ENCODE results near the gene ALDOB. TPM values are rescaled to one million over a fixed set of nuclear protein-coding genes. Genes with fewer than 3 reads are reported as not detected.
A peak's percentile ranks its signal among the peaks of the same experiment; 100 is the strongest.

The ALDOB gene
- total RNA-seq (2014; rRNA removed; shearing (Covaris generic); ENCODE audit: low replicate concordance): not detected in 2 replicates

DNA sequence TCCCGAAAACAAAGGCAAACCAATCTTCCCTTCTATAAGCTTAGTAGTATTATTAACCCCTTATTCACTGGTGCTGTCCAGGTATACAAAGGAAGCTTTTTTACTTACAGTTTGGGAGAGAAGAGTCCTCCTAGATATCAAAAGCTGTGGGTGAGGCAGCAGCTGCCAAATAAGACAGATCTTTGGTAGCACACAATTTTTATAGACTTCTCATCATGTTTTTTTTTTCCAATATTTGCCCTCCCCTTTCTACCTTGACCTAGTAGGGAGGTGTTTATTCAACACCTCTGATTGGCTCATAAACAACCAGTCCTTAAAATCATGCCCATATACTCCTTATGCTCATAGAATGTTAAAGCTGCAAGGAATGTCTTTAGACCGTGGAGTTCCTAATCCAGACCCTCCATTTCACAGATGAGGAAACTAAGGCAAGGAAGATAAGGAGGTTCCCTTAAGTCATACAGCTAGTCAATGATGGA is at the start of gene ALDOB:
Gene ALDOB (minus strand): TSS at position 174 of the 479 bp plus-strand sequence. CDS start 4,887 bp downstream, outside the sequence.
- in situ Hi-C loops (cut with HindIII; ENCODE audit: low pct_unique_long_range_greater_than_20kb, low sequenced_read_pairs): no loop called here
- no peak for DNase-seq (ENCODE audit: low read depth)

DNA sequence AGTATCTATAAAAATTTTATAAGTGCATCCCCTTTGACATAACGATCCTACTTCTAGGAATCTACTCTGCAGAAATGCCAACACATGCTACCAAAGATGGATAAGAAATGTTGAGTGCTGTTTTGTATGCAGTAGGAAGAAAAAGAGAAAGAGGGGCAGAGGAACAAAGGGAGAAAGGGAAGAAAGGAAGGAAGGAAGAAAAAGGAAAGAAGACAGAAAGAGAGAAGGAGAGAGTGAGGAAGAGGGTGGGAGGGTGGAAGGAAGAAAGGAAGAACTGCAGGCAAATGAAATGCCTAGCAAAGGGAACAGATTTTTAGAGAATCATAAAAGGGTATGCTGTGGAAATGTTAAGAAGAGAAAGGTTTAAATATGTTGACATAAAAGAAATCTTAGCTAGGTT is 48.5 kb upstream of the ALDOB start:
- in situ Hi-C loops (cut with HindIII; ENCODE audit: low pct_unique_long_range_greater_than_20kb, low sequenced_read_pairs): no loop called here
- DNase-seq (ENCODE audit: low read depth): no peak

DNA sequence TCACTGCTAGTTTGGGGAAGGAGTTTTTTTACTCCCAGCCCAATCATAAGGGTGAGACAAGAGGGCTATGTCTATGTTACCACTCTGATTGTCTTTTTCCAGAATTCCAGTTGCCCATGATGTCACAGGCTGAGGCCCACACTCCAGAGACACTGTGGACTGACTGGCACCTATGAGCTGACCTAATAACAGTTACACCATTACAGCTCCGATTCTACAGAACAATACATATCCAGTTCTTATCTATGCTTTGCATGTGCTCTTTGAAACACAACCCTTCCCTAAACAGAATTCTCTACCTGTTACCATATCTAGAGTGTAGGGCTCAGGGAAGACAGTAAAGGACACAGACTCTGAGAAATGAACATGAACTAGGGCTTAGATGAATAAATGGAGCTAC is 45.7 kb upstream of the ALDOB start:
- in situ Hi-C loops (cut with HindIII; ENCODE audit: low pct_unique_long_range_greater_than_20kb, low sequenced_read_pairs): no loop called here
- no peak for DNase-seq (ENCODE audit: low read depth)

DNA sequence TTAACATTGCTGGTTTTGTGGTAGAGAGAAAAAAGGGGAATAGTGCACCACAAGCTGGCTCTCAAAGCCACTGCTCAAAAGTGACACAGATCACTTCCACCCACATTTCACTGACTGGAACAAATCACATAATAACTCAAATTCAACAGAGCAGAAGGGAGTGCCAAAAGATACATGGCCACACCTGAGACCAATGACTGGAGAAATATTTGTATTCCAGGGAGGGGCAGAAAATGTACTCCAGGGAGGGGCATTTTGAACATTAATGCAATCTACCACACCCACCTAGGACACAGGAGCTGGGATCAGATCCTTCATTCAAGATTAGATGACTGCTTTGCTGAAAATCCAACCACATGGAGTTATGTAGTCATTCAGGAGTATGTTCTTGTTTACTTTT is 44.8 kb upstream of the ALDOB start:
- in situ Hi-C loops (cut with HindIII; ENCODE audit: low pct_unique_long_range_greater_than_20kb, low sequenced_read_pairs): no loop called here
- DNase-seq (ENCODE audit: low read depth): peak; percentile 58

DNA sequence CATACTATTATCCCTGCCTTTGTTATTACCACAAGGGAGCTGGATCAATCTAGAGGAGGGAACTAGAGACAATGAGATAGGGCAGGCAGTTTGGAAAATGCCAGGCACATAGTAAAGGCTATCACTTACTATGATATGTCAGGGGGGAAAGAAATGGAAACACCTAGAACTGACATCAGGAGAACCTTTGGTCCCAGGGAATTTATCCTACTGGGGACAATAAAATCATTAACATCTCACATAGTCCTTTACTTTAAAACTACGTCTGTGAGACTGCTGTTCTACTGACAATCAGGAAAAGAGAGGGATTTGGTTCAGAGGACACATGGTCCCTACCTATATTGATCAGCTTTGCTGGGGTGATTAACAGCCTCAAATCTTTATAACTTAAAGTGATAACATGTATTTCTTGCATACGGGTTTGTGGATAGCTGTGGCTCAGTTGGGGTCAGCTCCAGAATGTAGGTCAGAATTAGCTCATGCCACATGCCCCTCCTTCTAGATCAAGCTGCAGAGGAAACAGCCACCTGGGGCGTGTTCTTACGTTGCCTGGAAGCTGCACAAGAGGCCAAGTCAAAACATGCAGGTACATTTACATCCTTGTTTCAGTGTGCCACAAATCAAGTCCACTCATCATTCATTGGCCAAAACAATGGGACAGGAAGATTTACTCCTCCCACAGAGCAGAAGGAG is 43.9 kb upstream of the ALDOB start:
- in situ Hi-C loops (cut with HindIII; ENCODE audit: low pct_unique_long_range_greater_than_20kb, low sequenced_read_pairs): no loop called here
- DNase-seq (ENCODE audit: low read depth): peak; percentile 43

DNA sequence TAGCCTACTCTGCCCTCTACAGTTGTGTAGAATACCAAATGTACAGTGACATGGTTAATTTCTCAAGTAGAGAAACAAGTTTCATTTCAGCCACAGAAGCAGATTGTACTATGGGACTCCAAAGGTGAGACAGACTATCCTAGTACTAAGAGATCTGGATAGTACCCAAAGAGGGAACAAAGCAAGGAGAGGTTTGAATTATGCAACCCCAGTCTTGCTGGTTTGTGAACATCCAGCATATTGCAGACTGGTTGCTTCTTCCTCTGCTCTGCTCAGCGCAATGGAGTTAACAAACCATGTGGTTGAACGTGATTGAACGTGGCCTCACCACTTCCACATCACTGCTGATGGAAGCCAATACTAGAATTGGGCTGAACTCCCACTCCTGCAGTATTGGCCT is 43.3 kb upstream of the ALDOB start:
- in situ Hi-C loops (cut with HindIII; ENCODE audit: low pct_unique_long_range_greater_than_20kb, low sequenced_read_pairs): no loop called here
- no peak for DNase-seq (ENCODE audit: low read depth)

DNA sequence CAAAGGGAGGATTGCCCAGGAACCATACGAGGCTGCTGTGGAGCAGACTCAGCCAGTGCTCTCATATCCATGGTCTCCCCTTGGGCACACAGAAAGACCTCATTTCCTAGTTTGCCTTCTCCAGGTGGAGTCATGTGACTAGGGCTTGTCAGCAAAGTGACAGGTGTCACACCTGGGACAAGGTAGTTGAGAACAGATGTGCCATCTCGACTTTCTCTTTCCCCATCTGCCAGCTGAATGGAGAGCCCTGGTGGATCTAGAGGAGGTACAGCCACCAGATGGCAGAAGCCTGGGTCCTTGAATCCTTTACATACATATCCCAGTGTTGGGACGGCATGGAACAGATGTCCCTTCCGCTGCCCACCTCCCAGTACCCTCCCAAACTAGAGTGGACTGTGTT is 42.9 kb upstream of the ALDOB start:
- no peak for DNase-seq (ENCODE audit: low read depth)
- in situ Hi-C loops (cut with HindIII; ENCODE audit: low pct_unique_long_range_greater_than_20kb, low sequenced_read_pairs): no loop called here

DNA sequence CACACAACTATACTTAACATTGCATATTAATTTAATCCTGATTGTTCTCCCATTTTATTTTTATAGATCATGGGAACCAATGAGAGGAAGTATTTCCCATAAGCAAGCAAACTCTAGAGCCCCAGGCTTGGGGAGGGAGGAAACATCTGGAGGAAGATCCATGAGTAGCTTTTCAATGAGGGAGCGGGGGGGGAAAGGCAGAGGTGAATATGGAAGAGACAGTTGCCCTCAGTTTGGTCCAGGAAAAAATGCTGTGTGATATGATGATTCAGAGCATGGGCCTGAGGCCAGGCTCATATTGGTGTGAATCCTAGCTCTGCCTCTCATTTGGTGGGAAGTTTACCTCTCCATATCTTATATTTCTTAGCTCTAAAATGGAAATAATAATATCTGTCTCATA is 42.2 kb upstream of the ALDOB start:
- in situ Hi-C loops (cut with HindIII; ENCODE audit: low pct_unique_long_range_greater_than_20kb, low sequenced_read_pairs): no loop called here

DNA sequence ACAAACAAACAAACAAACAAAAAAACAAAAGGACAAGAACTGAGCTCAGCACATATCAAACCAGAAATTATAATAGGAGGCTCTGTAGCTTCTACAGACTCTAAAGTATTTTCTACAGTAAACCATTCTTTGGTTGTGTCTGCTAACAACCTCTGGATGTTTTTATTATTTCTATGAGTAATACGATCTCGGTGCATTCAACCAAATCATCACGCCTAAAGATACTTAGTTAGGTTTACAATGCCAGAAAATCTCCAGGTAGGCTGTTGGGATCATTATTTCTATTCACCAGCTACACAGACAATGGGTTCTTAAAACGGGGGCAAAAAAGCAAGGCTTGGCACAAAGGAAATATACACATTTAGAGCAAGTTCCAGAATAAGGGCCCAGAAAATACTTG is 41.6 kb upstream of the ALDOB start:
- in situ Hi-C loops (cut with HindIII; ENCODE audit: low pct_unique_long_range_greater_than_20kb, low sequenced_read_pairs): no loop called here

More for the DNA sequence above, 42.2 kb upstream of the ALDOB start:
- no peak for DNase-seq (ENCODE audit: low read depth)

DNA sequence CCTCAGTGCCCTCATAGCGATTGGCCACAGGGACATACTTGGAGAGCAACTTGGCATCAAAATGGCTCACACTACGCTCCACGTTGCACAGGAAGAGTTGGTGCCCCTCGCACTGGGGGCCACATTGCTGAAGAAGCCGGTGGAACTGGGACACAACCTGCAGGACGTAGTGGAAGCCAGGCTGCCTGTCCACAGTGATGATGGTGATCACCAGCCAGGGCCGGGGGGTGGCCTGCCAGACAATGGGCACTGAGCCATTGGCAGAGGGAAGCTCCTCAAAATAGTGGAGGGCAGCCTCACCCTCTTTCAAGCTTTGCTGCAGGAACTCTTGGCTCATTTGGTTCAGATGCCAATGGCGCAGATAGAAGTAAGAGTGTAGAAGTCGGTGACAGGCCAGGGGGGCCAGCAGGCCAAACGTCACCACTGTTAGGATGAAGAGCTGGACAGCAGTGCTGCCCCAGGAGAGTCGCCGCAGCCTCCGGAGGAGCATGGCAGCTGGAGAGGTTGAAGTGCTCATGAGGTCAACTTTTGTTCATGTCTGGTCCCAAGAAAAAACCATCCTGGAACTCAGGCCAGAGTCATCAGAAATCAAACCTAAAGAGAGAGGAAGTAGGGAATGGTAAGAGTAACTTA is 41.1 kb upstream of the ALDOB start:
- DNase-seq (ENCODE audit: low read depth): no peak
- in situ Hi-C loops (cut with HindIII; ENCODE audit: low pct_unique_long_range_greater_than_20kb, low sequenced_read_pairs): no loop called here

More for the DNA sequence above, 41.6 kb upstream of the ALDOB start:
- DNase-seq (ENCODE audit: low read depth): peak; percentile 47

DNA sequence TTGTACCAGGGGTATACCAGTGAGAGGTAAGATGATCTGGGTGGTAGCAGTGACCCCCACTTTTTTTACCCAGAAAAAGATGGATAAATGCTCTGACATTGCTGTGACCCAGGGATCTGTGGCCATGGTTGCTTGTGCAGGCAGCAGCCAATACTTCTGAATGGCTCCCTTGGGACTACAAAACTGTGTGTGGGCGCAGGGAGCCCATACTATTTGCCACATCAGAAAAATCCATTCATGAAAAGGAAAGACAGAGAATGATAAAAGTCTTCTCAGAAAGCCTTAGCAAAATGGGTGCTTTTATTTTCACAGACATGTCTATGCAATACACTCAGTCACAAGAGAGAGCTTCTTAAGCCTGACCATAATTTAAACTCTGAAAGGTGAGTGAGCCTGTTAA is 37.3 kb upstream of the ALDOB start:
- DNase-seq (ENCODE audit: low read depth): no peak
- in situ Hi-C loops (cut with HindIII; ENCODE audit: low pct_unique_long_range_greater_than_20kb, low sequenced_read_pairs): no loop called here

DNA sequence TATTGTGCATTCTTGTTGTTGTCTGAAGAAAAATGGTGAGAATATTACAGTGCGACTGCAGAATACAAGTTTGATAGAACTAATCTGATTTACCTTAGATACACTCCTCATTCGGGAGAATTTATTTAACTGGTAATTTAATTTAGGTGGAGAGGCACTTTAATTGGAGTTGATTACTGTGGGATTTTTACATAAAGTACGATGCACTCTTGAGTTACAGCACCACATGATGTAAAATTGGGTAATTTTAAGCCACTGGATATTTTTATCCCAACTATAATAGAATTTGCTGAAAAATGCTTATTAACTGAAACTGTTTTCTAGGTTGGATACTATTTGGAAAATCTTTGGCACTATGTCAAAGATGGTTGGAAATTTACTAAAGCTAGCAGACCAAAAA is 35.4 kb upstream of the ALDOB start:
- in situ Hi-C loops (cut with HindIII; ENCODE audit: low pct_unique_long_range_greater_than_20kb, low sequenced_read_pairs): no loop called here
- DNase-seq (ENCODE audit: low read depth): no peak

DNA sequence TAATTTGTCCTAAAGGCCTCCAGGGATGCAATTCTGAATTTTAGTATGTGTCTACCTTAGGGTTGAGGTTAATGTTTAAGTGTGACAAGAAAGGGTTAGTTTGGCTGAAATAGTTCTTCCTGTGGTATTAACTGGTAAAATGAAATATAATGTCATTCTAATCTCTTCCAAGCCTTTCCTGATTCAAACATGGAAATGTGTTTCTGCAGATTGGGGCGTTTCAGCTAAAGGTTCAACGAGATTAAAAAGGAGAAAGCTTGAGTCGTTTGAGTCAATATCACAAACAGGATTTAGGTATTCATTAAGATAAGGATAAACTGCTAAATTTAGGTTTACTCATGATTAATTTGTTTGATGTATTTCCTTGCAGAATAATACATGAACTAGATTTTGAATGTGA is 34.4 kb upstream of the ALDOB start:
- no peak for DNase-seq (ENCODE audit: low read depth)
- in situ Hi-C loops (cut with HindIII; ENCODE audit: low pct_unique_long_range_greater_than_20kb, low sequenced_read_pairs): no loop called here

DNA sequence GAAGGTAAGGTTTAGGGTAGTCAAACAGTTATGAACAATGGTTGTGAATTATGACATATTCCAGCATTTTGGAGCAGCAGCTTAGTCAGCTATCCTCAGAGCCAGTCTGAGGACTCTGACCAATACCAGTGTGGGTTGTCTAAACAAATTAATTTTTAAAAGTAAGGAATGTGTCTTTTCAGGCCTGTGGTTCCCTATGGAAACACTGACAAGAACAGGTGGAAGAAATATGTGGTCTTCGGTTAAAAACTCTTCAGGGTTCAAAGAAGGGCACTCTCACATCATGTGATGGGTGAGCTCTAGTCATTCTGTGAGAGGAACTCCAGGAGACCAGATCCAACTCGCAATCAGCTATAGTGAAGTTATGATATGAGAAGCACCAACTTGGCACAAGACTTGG is 33.5 kb upstream of the ALDOB start:
- in situ Hi-C loops (cut with HindIII; ENCODE audit: low pct_unique_long_range_greater_than_20kb, low sequenced_read_pairs): loop anchor here (5.0 kb wide), 1 partner anchor 63 kb away; the partner anchor contains the start of gene RNF20
- peak; percentile 61 for DNase-seq (ENCODE audit: low read depth)

DNA sequence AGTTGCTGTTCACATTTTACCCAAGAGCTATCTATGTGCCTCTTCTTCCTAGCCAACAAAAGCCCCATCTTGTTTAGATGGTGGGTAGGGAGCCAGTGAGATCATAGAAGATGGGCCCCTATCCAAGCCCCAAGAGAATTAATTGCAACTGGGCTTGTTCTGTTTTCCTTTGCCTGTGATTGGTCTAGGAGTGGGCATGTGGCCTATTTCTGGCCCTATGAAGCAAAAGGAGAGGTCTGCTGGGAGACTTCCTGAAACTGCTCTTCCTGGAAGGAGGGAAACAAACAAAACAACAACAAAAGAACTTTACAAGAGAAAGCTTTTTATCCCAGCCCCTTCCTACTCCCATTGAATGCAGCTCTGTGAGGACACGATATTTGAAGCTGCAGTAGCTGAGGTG is 32.5 kb upstream of the ALDOB start:
- DNase-seq (ENCODE audit: low read depth): no peak
- in situ Hi-C loops (cut with HindIII; ENCODE audit: low pct_unique_long_range_greater_than_20kb, low sequenced_read_pairs): loop anchor here (5.0 kb wide), 1 partner anchor 64 kb away; the partner anchor contains the start of gene RNF20

DNA sequence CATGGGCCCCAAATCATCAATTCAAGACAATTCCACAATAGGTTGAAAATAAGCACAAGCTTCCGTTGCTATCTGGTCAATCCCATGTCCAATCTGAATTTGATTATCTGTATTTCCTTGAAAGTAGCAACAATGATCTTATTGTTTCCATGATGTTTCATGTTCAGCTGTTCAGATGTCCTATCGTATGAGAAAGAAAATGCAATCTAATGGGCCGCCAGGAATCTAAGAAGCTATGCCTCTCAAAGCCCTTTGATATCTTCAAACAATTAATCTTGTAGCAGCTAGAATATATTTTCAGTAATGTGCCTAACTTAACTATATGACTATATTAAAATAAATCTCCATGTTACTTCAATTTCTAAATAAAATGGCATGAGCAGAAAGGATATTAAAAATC is 32.1 kb upstream of the ALDOB start:
- DNase-seq (ENCODE audit: low read depth): no peak
- in situ Hi-C loops (cut with HindIII; ENCODE audit: low pct_unique_long_range_greater_than_20kb, low sequenced_read_pairs): loop anchor here (5.0 kb wide), 1 partner anchor 65 kb away; the partner anchor contains the start of gene RNF20

DNA sequence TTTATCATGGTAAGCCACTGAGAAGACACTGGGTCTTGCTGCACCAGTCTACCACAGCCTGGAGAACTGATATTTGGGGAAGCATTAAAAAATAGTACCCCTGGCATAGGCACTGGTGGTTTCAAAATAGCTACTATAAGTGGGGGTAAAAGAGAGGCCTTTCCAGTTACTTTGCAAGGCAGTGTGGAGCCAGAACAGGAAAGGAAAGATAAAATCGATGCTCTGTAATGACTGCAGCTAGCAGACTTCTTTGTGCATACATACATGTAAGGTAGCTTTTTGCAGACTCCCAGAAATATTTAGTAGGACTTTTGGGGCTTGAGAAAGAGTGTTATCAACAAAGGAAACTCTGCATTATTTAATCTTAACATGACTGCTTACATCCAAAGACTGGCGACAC is 31.3 kb upstream of the ALDOB start:
- in situ Hi-C loops (cut with HindIII; ENCODE audit: low pct_unique_long_range_greater_than_20kb, low sequenced_read_pairs): loop anchor here (5.0 kb wide), 1 partner anchor 65 kb away; the partner anchor contains the start of gene RNF20
- DNase-seq (ENCODE audit: low read depth): no peak

DNA sequence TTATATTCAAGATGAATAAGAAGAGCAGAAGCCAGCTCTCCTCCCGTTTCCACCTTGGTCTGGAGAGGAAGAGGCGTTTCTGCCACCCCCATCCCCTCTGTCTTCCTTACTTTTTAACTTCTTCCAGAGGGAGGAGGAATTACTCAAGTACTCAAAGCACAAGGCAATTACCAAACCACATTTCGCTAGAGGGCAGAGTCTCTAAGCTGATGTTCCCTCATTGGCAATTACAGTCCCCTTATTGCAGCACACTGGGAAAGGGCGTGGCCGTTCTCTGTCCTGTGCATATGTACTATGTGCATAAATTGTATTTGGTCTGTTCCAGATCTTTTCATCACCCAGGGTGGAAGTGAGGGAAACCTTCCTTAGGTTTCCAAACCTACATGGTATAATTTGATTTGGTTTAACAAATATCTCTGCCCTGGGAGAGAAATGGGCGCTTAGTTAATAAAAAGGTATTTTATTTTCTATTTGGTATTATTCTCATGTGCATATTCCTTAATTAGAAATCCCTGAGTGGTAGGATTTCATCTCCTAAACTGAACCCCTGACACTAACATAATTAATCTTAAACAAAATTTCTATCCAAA is 29.8 kb upstream of the ALDOB start:
- peak; percentile 61 for DNase-seq (ENCODE audit: low read depth)
- in situ Hi-C loops (cut with HindIII; ENCODE audit: low pct_unique_long_range_greater_than_20kb, low sequenced_read_pairs): loop anchor here (5.0 kb wide), 1 partner anchor 67 kb away; the partner anchor contains the start of gene RNF20

DNA sequence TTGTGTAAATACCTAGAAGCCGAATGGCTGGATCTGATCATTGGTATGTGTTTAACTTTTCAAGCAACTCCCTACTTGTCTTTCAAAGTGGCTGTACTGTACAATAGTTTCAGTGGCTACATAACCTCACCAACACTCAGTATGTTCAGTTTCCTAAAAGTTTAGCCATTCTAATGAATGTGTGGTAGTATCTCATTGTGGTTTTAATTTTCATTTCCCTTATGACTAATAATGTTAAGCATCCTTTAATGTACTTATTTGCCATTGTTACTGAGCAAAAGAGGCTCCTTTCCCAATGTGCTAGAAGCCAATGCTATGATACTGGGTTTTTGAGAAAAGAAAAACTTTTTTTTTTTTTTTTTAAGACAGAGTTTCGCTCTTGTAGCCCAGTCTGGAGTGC is 27.8 kb upstream of the ALDOB start:
- no peak for DNase-seq (ENCODE audit: low read depth)
- in situ Hi-C loops (cut with HindIII; ENCODE audit: low pct_unique_long_range_greater_than_20kb, low sequenced_read_pairs): no loop called here
